PC-3 (cell line): ENCODE data around the gene KRTAP12-2.

Source experiments
- CTCF ChIP-seq: fragments of 300-600 bp; sonication (generic); conservative IDR thresholded peaks from 2 replicates; pipeline ENCODE4 v1.5.1; 2017; ENCODE audit warnings: antibody characterized with exemption, low read depth, mild to moderate bottlenecking, low read length
- EZH2 ChIP-seq: fragments of 300-600 bp; sonication (generic); IDR thresholded peaks from one replicate; pipeline ENCODE4 v1.6.1; 2017; ENCODE audit warnings: antibody characterized with exemption, mild to moderate bottlenecking, low read length; ENCODE audit not compliant: unreplicated experiment
- EZH2phosphoT487 ChIP-seq: fragments of 300-600 bp; sonication (generic); IDR thresholded peaks from 2 replicates; pipeline ENCODE4 v1.6.1; 2018; ENCODE audit warnings: mild to moderate bottlenecking, antibody characterized with exemption, low read length, borderline replicate concordance

DNA sequence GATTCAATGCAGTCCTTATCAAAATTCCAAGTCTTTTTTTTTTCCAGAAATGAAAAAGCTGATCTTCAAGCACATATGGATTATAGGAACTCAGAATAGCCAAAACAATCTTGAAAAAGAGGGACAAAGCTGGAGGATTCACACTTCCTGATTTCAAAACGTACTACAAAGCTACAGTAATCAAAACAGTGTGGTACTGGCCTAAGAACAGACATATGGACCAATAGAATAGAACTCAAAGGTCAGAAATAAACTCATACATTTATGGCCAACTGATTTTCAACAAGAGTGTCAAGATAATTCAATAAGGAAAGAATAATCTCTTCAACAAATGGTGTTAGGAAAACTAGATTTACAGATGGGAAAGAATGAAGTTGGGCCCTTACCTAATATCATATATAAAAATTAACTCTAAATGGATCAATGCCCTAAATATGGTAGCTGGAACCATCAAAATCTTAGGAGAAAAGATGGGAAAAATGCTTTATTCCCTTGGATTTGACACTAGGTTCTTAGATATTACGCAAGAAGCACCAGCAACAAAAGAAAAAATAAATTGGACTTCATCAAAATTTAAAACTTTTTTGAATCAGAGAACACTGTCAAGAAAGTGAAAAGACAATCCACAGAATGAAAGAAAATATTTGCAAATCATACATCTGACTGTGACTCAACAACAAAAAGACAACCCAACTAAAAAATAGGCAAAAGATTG is 26.2 kb upstream of the KRTAP12-2 start:
- TF ChIP-seq CTCF (no peak), EZH2 (no peak), EZH2phosphoT487 (no peak)
